Measurements from ENCODE around the gene CACNA2D4. TPM values are rescaled to one million over a fixed set of nuclear protein-coding genes. Genes with fewer than 3 reads are reported as not detected.
A peak's percentile ranks its signal among the peaks of the same experiment; 100 is the strongest.

Gene CACNA2D4
- total RNA-seq, 1 experiment from 2014 or later = 0.03 TPM

GRCh38 chr12:1747609-1748008 is 170.8 kb downstream of the CACNA2D4 start:
- DNase-seq = no peak
- Histone ChIP-seq H3K27me3 (ENCODE audit: control insufficient read depth, insufficient read depth, low read length) (no peaks in the 10 kb centered on the region), H3K4me3 (ENCODE audit: insufficient read depth, low read depth, low read length) (no peak overlapping the region), H3K36me3 (replicated peaks; ENCODE audit: control insufficient read depth, insufficient read depth, low read length) (no peaks in the 10 kb centered on the region)

- DNase-seq = peak; percentile 8
- Histone ChIP-seq H3K27me3 (ENCODE audit: control insufficient read depth, insufficient read depth, low read length) (no peaks in the 10 kb centered on the region), H3K36me3 (replicated peaks; ENCODE audit: control insufficient read depth, insufficient read depth, low read length) (no peaks in the 10 kb centered on the region), H3K4me3 (ENCODE audit: insufficient read depth, low read depth, low read length) (no peak overlapping the region)
These were observed 173.5 kb downstream of the CACNA2D4 start for GRCh38 chr12:1744932-1745331.

Other genes with a start within 250 kb of the CACNA2D4 start
- 23.0 and 26.5 TPM in 2 replicates for gene ADIPOR2, start 227.6 kb downstream of the CACNA2D4 start, total RNA-seq (2014; rRNA removed; shearing (Covaris generic))
- 0.42 TPM in 1 of 2 replicates, not detected in the other for gene LRTM2, start 98.1 kb downstream of the CACNA2D4 start, total RNA-seq (2014; rRNA removed; shearing (Covaris generic))
- gene DCP1B, start 85.8 kb upstream of the CACNA2D4 start, total RNA-seq (2014; rRNA removed; shearing (Covaris generic)) = 18.5 and 19.8 TPM in 2 replicates
- gene CACNA1C, start 134.3 kb upstream of the CACNA2D4 start, total RNA-seq (2014; rRNA removed; shearing (Covaris generic)) = 0.35 and 0.89 TPM in 2 replicates

All from H7 (cell line).